GM19023 (cell line): Measurements from ENCODE around the gene MEIS1.
"Not testable (repeated sequence)": the region's sequence is repeated elsewhere in the genome, so short reads cannot be mapped to it uniquely, and the experiment has no call there.

Experiments
- ATAC-seq: cut with Tn5 transposase; IDR thresholded peaks from one replicate; pipeline ENCODE4 v1.9.1; 2021; ENCODE audit warnings: mild to moderate bottlenecking, moderate library complexity; ENCODE audit not compliant: unreplicated experiment

Gene MEIS1

DNA sequence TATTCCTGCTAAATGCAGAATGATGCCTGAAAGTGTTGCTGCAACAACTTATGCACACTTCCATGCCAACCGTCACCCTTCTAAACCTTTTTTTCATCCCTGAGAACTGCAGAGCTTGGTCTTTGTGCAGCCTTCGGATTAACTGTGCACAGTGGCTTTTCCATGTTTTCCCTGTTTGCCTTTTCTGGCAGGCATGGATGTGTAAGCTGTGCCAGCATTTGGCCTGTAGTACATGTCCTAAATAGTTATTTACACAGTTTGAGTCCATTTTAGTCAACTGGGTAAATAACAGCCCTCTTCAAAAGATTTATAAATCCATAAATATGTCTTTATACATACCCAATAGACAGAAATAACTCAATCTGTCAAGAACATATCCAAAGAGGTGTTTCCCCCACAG, 31.5 kb downstream of the MEIS1 start:
- ATAC-seq: no peak

DNA sequence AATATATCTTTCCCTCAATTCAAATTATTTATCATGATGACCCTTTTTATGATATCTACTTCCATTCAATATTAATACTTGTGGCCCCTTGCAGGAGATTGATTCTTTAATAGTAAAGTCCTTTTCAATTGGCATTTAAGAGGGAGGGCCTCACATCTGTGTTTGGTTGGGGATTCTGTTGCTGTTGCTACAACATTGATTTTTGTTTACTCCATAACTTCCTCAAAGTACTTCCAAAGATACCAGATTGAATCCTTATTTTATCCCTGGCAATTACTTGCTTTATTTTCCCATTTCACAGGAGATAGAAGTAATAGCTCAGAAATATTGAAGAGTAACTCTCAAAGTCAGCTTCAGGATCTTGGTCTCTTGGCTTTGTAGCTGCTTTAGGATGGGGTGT, 32.8 kb downstream of the MEIS1 start:
- ATAC-seq: no peak

DNA sequence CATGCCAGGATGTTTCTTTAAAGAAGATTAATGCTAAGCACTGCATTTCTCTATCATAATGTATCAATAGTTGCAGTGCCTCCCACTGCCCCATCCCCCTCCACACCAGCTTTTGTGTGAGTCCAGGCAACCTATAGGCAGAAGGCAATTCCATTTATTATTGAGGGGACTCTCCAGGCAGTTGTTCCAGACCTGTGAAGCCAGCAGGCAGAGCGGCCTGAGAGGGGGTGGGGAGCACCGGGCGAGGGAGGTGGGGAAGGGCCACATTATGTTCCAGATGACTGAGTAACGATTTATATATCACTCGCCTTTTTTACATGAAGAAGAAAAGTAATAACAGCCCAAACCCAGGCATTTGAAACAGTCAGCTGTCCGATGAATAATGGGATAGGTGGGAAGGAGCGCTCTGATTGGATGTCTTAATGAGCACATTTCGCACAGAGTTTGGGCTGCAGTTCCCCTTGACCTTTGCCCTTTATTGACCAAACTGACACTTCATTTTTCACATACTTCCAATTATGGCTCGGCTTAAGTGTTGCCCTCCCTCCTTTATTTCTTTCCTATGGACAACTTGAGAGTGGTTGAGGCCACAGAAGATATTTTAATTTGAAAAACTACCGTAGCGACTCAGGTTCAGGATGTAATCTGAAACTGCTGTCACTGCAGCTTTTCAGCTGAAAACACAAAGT, 34.4 kb downstream of the MEIS1 start:
- ATAC-seq: no peak

DNA sequence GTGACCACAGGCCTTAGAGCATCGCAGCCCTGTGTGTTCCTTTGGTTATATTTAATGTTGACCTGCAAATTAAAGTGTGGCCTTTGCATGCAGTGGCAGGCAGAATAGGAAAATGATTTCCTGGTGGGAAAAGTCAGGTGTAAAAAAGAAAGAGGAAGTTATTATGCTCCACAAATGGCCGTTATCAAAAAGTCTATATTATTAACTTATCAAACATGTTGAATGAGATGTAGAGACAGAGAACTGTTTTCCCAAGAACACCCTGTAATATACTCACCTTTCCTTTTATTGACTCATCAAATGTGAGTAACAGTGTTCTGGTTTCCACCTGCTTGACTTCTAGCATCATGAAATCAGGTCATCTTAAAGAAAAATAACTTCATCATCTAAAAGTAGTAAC, 35.3 kb downstream of the MEIS1 start:
- ATAC-seq: no peak

DNA sequence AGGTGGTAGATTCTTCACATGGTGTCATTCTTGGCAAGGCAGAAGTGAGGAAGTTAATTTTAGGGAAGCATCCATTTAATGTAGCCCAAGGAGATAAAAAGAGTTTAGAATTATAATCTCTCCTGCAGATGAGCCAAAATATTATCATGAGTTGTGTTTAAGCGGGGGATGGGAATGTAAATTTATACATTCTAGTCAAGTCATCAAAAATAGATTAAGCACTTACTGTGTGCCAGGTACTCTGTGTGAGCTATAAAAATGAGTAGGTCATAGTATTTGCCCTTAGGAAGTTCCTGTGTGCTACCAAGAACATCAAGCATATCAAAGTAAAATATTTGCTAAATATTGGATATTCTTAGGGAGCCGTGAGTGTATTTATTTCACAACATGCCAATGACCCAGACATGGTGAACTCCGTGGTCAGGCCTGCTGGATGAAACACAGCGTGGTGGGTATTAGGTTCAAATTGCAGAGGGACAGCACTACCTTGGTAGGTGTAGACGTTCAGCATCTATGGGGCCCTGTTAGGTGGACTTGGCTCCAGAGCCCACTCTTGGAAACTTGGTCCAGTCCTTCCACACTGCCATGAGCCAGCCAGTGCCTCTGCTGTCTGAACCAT, 37.4 kb downstream of the MEIS1 start:
- no peak for ATAC-seq

DNA sequence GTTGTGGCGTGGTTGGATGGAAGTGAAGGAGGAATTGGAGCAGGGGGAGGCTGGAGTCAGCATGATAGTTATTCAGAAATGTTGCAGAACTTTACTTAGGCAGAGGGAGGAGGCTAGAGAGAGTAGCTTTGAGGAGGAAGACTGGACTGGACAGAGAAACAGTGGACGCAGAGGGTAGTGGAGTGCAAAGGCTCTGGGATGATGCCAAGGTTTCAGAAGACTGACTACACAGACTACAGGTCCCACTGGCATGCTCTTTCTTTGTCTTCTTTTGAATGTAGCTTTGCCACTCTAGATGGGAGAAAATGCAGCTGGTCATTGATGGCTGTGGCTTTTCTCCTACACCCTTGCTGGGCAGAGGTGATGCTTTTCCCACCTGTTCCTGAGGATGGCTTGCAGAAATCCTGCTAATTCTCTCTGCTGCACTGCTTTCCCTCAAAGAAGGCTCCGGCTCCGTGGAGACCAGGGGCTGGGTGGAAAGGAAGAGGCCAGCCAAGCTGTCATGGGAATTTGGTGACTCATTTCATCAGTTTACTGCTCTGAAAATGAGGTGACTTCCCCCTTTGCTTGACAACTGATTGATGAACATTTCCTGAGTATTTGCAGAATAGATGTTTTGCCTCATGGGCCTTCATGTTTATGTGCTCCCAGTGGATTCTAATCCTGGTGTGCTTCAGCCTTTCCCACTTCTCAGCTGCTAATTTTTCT, 42.4 kb downstream of the MEIS1 start:
- ATAC-seq: no peak

DNA sequence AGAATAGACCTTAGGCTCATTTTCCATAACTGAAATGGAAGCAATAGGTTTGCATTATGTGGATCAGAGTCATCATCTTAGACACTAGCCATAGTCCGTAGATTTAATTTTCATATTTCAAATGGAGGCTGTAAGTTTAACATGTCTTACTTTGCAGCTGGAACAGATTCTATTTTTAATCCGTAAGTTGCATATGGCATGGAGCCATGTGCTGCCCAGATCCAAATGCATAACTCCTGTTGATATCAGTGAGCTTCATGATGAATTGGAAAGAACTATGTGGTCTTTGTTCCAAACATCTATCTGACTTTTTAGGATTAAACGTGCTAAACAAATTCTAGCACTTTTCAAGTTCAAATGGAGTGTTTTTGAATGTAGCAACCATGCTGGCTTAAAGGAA, 43.4 kb downstream of the MEIS1 start:
- ATAC-seq: no peak

DNA sequence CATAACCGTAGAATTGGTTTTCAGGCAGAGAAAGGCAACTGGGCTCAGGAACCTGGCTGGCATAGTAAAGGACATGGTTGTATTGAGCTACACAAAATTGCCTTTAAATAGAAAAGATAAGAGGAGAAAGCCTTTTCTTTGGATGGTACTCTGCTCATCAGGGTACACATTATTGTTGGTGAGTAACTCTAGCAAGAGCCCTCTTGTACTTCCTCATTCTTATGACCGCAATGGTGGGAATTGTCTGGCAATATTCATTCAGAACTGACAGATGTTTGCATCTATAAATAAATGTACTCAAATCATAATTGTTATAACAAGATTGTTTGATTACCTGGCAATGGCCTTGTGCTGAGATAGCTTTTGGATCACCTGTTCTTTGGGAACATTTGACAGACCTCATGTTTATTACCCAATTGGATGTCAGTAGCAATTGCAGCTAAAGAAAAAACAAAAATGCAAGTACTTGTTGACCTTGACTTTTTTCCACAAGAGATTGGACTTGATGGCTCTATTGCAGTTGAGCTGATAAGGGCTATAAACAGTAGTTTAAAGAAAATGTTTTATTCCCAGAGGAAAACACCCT, 43.9 kb downstream of the MEIS1 start:
- no peak for ATAC-seq

DNA sequence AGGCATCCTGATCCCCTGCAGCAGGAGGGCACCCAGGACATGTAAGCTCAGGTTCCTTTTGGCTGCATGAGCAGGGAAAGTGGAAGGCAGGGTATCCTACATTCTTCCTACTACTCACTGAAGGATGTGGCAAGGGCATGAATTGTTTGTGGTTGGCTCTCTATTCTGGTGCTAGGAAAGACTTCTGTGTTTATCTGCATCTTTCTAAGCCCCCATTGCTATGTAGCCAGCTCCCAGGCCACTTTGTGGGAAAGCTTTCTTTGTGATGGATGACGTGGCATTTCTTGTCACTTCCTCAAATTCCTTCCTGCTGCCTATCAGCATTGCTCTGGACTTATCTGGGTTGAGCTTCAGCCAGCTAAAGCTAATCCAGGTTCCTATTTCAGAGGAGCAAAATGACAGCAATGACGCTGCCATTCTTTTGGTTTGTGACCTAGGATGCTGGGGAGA, 46.2 kb downstream of the MEIS1 start:
- ATAC-seq: no peak

DNA sequence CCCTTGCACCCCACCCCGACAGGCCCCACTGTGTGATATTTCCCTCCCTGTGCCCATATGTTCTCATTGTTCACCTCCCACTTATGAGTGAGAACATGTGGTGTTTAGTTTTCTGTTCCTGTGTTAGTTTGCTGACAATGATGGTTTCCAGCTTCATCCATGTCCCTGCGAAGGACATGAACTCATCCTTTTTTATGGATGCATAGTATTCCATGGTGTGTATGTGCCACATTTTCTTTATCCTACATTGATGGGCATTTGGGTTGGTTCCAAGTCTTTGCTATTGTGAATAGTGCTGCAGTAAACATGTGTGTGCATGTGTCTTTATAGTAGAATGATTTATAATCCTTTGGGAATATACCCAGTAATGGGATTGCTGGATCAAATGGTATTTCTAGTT, 50.3 kb downstream of the MEIS1 start:
- ATAC-seq: not testable (repeated sequence)

DNA sequence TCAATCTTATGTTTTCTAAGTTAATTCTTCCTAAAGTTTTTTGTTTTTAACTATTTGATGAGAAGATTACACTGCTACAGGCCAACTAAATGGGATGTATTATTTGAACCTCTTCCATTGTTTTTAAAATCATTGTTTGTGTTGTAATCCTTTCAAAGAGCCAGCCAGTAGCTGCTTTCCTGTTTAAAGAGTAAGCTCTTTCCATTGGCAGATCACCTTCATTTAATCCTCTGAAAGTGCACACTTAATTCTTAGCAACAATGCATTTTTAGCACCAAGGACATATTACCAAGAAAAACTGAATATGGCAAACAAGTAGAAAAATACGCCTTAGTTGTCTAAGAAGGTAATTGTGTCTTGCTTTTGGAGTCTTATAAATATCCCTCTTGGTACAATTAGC, 54.0 kb downstream of the MEIS1 start:
- ATAC-seq: no peak

DNA sequence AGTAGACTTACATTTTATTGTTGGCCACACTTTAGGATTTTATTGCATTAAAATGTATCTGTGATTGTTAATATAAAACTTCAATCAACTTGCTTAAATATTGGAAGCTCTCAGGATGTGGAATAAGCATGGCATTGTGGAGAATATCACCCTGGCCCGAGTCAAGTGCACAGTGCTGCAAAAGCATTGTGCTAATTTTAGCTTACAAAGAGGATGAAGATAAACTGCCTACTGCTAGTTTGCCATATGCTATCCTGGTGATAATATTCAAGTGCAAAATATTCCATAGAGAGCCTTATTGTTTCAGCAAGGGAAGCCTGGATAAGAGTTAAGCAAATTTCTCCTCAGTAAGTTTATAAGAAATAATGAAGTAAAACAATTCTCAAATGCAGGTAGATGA, 54.5 kb downstream of the MEIS1 start:
- no peak for ATAC-seq

DNA sequence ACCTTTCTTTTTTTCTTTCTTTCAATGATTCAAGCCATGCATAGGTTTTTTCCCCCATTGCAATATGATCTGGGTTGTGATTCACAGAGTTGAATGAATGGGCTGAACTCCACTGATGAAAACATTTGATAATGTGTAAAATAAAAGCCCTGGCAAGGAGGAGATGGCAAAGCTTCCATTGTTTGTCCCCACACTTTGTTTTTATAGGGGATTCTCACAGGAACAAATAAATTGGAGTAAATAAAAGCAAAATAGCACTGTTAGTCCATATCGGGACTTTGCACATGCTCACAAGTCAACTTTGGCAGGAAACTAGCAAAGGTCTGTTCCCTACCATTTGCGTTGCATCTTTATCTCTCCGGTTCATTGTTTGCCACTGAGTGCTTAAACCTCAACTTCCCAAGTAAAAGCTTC, 55.7 kb downstream of the MEIS1 start:
- ATAC-seq: no peak

DNA sequence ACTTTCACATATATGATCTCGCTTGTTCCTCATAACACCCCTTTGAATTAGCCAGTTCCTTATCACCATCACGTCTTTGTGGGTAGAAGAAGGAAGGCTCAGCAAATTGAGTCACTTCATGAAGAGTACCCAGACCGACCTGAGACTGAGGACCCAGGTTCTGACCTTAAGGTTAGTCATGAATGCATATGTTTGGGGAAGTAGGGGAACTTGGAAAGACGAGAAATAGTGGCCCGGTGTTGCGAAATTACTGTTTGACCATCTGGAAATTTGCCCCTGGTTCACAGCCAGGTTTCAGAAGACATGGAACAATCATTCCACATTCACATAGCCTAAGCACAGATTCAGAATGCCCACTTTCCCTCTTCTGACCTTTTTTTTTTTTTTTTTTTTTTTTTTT, 59.8 kb downstream of the MEIS1 start:
- ATAC-seq: no peak

DNA sequence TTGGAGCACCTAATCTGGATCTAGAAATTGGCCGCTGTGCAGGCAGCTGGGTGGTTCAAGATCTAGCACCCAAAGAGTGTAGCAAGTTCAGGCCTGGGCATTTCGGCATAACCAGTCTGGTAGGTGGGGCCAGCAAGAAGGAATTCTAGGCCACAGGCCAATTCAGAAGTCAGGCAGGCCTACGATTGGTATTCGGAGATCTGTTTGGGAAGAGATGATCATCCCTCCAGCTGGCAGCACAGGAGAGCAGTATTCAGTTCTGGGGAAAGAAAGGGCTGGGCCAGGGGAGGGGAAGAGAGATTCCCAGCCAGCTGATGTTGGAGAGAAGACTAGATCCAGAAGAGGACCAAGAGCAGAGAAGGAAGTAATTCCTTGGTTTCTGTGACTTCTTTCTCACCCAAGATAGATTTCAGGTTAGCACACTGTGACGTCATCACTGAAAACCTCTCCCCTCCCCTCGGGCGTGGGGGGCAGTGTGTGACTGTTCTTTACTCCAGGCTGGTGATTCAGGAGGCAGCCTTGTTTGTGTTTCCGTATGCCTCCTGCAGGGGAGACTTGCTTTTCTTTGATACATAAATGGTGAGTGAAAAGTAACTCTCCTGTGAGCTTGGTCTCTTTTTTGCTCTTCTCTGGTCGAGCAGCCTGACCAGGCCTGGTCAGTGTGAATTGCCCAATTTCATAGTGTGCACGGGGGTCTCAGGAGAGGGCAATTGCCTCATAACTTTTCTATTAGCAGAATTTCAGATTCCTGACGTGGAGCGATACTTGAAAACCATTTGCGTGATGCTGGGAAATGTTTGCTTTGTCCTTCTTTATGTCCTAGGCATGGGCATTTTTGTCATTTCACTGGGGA, 61.1 kb downstream of the MEIS1 start:
- no peak for ATAC-seq

DNA sequence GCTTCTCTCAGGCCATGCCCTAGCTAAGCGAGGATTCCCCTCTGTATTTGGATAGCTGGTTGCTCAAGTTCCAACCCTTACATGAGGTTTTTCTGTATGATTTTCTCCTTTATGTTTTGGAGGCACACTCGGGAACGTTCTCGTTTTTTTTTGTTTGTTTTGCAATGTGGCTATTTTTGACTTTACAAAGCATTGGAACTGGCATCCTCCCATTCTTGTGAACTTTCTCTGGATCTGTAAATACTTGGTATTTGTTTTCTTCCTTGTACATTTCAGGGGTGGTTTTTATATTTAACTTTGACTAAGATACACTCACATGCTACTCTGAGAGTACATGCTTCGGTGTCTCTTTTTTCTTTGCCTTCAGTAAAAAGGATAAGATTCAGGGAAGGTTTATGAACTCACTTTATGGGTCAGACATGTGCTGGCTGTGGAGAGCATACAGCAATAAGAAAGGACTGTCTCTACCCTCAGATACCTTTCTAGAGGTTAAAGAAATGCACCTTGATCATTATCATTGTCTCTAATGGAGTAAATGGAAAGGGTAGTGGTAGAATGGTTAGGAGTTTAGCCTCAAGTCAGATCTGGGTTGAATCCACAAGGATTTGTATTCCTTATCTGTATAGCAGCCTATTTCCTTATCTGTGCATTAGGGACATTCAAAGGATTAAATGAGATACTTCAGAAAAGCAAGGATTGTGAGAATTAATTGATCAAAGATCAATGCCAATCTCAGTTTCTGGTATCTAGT, 61.9 kb downstream of the MEIS1 start:
- ATAC-seq: no peak

DNA sequence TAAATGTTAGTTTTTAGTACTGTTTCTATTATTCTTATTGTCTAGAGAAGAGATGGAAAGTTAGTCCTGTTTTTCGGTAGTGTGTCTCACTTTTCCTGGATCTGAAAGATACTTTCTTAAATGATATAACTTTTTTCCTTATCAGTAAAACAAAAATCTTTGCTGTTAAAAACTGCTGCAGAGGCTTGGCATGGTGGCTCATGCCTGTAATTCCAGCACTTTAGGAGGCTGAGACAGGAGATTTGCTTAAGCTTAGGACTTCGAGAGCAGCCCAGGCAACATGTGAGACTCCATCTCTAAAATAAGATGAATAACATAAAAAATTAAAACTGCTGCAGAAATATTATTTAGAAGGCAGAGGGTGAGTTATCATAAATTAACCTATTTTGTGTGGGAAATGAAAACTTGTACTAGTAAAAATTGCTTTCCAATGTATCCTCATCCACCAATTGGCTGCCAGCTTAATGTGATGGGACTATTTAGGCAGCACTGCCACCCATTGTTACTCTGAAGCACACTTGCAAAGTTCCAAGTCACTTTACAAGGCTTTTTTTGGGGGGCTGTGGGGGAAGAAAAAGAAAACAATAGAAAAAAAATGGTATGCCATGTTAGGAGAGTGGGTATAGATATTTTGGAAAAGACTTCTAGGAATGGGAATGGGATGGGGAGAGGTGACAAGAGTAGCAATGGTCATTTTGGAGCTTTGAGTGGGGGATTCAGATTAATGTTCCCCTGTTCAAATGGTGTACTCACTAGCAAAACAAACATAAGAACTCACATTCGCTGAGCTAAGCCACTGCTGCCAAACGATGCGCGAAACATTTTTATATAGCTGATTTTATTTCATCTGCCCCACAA, 62.7 kb downstream of the MEIS1 start:
- no peak for ATAC-seq

DNA sequence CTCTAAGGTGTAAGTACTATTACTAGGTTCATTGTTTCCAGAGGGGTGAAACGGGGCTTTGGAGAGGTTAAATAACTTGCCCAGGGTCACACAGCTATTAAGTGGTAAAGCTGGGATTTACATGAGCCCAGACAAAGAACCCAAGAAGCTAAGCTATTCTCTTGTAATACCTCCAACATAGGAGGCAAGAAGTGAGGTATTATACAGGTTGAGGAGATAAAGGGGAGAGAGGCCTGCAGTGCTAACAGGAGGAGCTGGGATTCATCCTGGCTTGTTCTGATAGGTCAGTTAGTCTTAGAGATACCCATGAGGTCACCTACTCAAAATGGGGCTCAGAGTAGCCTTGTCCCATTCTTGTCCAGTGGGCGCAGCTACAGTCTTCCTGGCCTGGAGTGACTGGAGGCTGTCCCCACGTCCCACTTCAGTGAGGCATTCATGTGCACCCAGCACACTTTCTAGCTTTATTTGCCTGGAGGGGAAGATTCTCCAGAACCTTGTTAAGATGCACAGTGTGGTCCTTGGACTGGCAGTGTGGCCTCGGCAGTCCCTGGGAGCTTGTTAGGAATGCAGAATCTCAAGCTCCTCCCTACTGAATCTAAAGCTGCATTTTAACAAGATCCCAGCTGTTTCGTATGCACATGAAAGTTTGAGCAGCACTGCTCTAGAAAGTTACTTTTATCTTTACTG, 63.5 kb downstream of the MEIS1 start:
- ATAC-seq: no peak

DNA sequence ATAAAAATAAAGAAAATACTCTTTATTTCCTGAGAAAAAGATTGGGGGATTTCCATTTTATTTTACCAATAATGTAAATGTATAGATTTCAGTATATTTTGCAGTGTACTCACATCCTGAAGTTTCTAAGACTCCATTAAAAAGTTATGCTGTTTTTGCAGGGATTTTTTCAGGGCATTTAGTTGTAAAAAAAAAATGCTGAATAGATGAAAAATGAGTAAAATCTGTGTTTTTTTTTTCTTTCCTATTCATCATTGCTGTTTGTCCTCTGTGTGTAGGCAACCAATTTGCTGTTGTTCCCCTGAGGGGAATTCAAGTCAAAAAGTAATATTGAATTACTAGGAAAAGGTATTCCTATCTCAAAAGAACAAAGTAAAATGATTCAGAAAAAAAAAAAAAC, 66.3 kb downstream of the MEIS1 start:
- ATAC-seq: no peak
